Stomach (tissue), 9 donors: ENCODE measurements around the gene SCAF1. TPM values are rescaled to one million over a fixed set of nuclear protein-coding genes. Genes with fewer than 3 reads are reported as not detected.

ENCODE experiments used
- DNase-seq, 2 donors: peaks; one replicate each; pipeline versions ENCODE4 v3.0.0 to v3.0.0-alpha.2; 2013 to 2019
- H3K27ac ChIP-seq, 5 donors: fragments of 200-600 bp in 4 of 5; sonication (generic) in 4 of 5; one replicate each; pipeline ENCODE4 v1.5.1; 2013 to 2019; ENCODE audit warnings: mild to moderate bottlenecking in 1 of 5, moderate library complexity in 1 of 5
- H3K27me3 ChIP-seq, 3 donors: fragments of 200-600 bp; sonication (generic); one replicate each; pipeline ENCODE4 v1.5.1; 2017 to 2019; ENCODE audit warnings: mixed run types in 1 of 3
- H3K36me3 ChIP-seq, 4 donors: fragments of 200-600 bp; sonication (generic); 1 replicate in 3 of 4; 2 replicates in 1 of 4; pipeline ENCODE4 v1.5.1; 2016 to 2019
- H3K4me1 ChIP-seq, 4 donors: fragments of 200-600 bp; sonication (generic); one replicate each; pipeline ENCODE4 v1.5.1; 2016 to 2019
- H3K4me3 ChIP-seq, 4 donors: fragments of 200-600 bp; sonication (generic) in 3 of 4; one replicate each; pipeline ENCODE4 v1.5.1; 2016 to 2019; ENCODE audit warnings: mild to moderate bottlenecking in 1 of 4
- H3K9me3 ChIP-seq, 4 donors: fragments of 200-600 bp; sonication (generic); one replicate each; pipeline ENCODE4 v1.5.1; 2016 to 2019
- EP300 ChIP-seq: sonication (generic); formaldehyde crosslinking; IDR thresholded peaks from one replicate; pipeline ENCODE4 v1.6.1; 2017; ENCODE audit warnings: antibody characterized with exemption
- POLR2A ChIP-seq, 4 donors: fragments of 450-650 bp; IDR thresholded peaks; one replicate each; pipeline ENCODE4 v1.6.1; 2016; ENCODE audit warnings: antibody characterized with exemption in 4 of 4, control low read depth in 2 of 4, mild to moderate bottlenecking in 1 of 4, moderate library complexity in 1 of 4
- POLR2AphosphoS5 ChIP-seq, 3 donors: sonication (generic); formaldehyde crosslinking; IDR thresholded peaks; one replicate each; pipeline ENCODE4 v1.6.1; 2016; ENCODE audit warnings: antibody characterized with exemption in 3 of 3
- WGBS, 5 donors: extraction: QIAGEN DNeasy Blood & Tissue Kit in 3 of 5; methylation state at CpG; one replicate each; pipeline versions ENCODE4 v1.1.5 to v1.1.7; 2013 to 2018; 5-methylcytosine and 5-hydroxymethylcytosine counted together
- intact Hi-C: fragments of 100-400 bp; cut with DNase I; formaldehyde crosslinking; loops from one replicate; pipeline ENCODE4 v1.15.1; 2023; ENCODE audit warnings: low total_unique reads
- polyA plus RNA-seq, 3 donors: library from polyadenylated mRNA; stranded (reverse); fragments of 200-250 nt; gene quantifications; one replicate each; pipeline ENCODE4 v1.2.3, GENCODE V29; 2013
- total RNA-seq, 5 donors: library from RNA; depleted of rRNA; stranded (reverse); fragments of >200 nt; gene quantifications; one replicate each; pipeline versions ENCODE4 v1.1.0 to v1.2.3, GENCODE V29; 2014 to 2016
- TF ChIP-seq, protein P1 (sequence below), 7 experiments: fragments of 450-650 bp in 4 of 7; fragments of 200-600 bp in 3 of 7; sonication (generic) in 3 of 7; IDR thresholded peaks; one replicate each; pipeline ENCODE4 v1.5.1; 2016 to 2019; ENCODE audit warnings: antibody characterized with exemption in 7 of 7, control low read depth in 2 of 7, mild to moderate bottlenecking in 1 of 7
- donor health status: healthy with polysubstance abuse.
- donor health status: Bipolar disorder and iron deficiency.
- donor health status: healthy.

The SCAF1 gene
- total and polyA plus RNA-seq, 8 donors, result 8.3 to 41.7 (median 19.7) TPM

DNA sequence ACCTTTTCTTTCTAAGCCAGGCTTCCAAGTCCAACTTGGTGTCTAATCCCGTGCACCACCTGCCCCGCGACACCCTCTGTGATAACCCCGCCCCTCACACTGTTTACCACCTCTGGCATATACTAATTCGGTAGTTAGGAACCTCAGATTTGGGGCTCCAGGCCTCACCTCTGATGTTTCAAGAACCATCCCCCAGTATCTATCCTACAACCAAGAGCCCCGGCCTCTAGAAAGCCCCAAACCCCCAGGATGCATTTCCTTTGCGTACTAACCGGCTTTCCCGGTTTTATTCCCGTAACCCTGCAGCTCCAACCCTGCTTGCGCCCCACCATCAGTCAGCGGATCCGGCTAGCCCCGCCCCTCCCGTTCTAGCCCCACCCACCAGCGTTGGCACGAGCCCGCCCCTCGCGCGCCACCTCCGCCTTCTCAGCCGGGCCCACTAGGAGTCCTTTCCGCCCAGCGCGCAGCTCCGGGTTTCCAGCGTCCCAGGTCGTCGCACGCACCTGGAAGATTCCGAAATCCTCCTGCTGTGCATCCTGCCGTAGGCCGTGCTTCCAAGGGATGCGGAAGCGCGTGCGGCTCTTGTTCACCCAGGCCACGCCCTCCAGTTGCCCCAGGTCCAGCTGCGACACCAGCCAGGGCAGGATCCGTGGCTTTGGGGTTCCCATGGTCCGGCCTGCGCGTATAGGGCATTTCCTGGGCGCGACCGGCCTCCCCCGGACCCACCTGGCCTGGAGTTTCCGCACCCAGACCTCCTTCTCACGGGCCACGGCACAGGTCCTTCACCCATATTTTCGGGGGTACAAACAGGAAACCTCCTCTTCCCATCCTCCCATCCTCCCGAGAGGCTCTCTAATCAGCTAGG, 22.4 kb downstream of the SCAF1 start:
- H3K27me3 ChIP-seq, result no peaks in the 10 kb centered on the region
- intact Hi-C loops, result no loop called here
- peak overlapping the region; percentile 90 to 96 (median 93) for H3K27ac ChIP-seq

DNA sequence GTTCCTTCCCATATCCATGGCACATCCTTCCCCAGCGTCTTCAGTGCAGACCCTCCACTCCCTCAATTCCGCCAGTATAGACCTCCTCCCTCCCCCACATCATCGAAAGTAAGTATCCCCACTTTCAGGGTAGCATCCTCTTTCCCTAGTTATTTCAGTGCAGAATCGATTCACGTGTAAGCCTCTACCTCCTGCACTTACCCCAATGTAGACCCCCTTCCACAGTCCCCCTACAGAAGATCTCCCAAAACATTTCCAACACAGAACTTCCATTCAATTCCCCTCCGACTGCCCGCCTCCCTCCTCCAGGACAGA, 23.0 kb downstream of the SCAF1 start:
- whole genome bisulfite sequencing, 5 donors, result 0 to 1% (median 0%) methylated on average over 7 of the region's 7 CpGs
- intact Hi-C loops, result no loop called here

More for the DNA sequence above, 22.4 kb downstream of the SCAF1 start:
- H3K36me3 ChIP-seq, result peaks cover 35 to 51% (median 44%) of the 10 kb centered on the region in 4 donors
- WGBS, 5 donors, result 0 to 1% (median 1%) methylated on average over 28 to 53 of the region's 53 CpGs
- TF ChIP-seq POLR2AphosphoS5 (IDR thresholded peaks at IDR 0.05), result peak; percentile 33 to 89 (median 85)
- TF ChIP-seq, protein P1, sequence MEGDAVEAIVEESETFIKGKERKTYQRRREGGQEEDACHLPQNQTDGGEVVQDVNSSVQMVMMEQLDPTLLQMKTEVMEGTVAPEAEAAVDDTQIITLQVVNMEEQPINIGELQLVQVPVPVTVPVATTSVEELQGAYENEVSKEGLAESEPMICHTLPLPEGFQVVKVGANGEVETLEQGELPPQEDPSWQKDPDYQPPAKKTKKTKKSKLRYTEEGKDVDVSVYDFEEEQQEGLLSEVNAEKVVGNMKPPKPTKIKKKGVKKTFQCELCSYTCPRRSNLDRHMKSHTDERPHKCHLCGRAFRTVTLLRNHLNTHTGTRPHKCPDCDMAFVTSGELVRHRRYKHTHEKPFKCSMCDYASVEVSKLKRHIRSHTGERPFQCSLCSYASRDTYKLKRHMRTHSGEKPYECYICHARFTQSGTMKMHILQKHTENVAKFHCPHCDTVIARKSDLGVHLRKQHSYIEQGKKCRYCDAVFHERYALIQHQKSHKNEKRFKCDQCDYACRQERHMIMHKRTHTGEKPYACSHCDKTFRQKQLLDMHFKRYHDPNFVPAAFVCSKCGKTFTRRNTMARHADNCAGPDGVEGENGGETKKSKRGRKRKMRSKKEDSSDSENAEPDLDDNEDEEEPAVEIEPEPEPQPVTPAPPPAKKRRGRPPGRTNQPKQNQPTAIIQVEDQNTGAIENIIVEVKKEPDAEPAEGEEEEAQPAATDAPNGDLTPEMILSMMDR (IDR thresholded peaks at IDR 0.05), result peak in 3 of 7 experiments; percentile 15 to 45 (median 28)
- TF ChIP-seq POLR2A (IDR thresholded peaks at IDR 0.05), result no peak
- TF ChIP-seq EP300, result no peak
- peak; percentile 93 to 95 for DNase-seq
- H3K9me3 ChIP-seq, result no peaks in the 10 kb centered on the region
- H3K4me1 ChIP-seq, result peaks cover 22 to 36% (median 31%) of the 10 kb centered on the region in 4 donors
- peak overlapping the region; percentile 69 to 88 (median 82) for H3K4me3 ChIP-seq

DNA sequence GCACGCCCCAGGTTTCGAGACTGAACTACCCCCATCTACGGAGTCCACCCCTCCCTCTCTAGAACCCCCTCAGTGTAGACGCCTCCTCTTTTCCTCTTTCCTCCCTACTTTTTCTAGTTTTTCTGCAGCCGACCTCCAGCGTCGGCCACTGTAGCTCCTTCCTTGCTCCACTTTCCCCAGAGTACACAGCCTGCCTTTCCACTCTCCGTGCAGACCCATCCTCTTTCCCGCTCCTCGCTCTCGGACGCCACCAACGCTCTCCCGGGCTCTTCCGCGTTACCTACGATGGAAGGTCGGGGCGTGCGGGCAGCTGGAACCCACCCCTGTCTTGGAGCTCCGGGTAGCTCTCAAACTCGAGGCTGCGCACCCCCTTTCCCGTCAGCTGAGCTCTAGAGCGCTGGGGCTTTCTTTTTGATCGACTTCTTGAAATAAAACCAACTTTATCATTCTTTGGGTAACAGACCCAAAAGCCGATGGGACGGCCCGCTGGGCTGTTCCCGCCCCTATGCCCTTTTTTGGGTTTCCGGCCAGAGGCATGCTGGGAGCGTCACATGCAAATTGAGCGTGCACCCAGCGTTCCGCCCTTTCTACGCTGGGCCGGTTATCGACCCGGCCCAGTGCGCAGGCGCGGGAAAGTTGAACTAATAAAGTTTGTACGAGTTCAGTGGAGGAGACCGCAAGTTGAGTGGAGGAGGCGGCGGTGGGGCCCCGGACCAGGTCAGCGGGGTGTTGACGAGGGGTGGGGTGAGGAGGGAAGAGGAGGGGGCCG, 23.5 kb downstream of the SCAF1 start, which contains the start of the genes BCL2L12 and IRF3:
BCL2L12 (plus strand) TSS at position 583 of the 769 bp plus-strand sequence. CDS start 760 bp downstream, outside the sequence.
IRF3 (minus strand) TSS at position 507 of the 769 bp plus-strand sequence. CDS start 1,019 bp downstream, outside the sequence.
- DNase-seq, result peak; percentile 99
- Histone ChIP-seq H3K27ac (peak within 1 kb of the TSS; percentile 90 to 96 (median 93)), H3K9me3 (no peaks in the 10 kb centered on the region), H3K4me1 (peaks cover 22 to 36% (median 31%) of the 10 kb centered on the region in 4 donors), H3K36me3 (peaks cover 25 to 49% (median 38%) of the 10 kb centered on the region in 4 donors), H3K27me3 (no peaks in the 10 kb centered on the region), H3K4me3 (peak within 1 kb of the TSS; percentile 69 to 88 (median 82))
- intact Hi-C loops, result no loop called here
- no peak for TF ChIP-seq POLR2A (IDR thresholded peaks at IDR 0.05)
- TF ChIP-seq EP300, result no peak
- TF ChIP-seq, protein P1 (IDR thresholded peaks at IDR 0.05), result peak in 1 of 7 experiments; percentile 21
- TF ChIP-seq POLR2AphosphoS5 (IDR thresholded peaks at IDR 0.05), result peak; percentile 77 to 93 (median 91)
- 0 to 1% (median 0%) methylated on average over 44 to 50 of the region's 50 CpGs for WGBS, 5 donors

More for the DNA sequence above, 23.0 kb downstream of the SCAF1 start:
- H3K4me1 ChIP-seq, result peaks cover 22 to 36% (median 31%) of the 10 kb centered on the region in 4 donors
- H3K4me3 ChIP-seq, result peak overlapping the region; percentile 69 to 88 (median 82)
- DNase-seq, result no peak
- peaks cover 30 to 49% (median 38%) of the 10 kb centered on the region in 4 donors for H3K36me3 ChIP-seq
- no peaks in the 10 kb centered on the region for H3K9me3 ChIP-seq
- H3K27me3 ChIP-seq, result no peaks in the 10 kb centered on the region
- TF ChIP-seq EP300 (no peak), POLR2AphosphoS5 (IDR thresholded peaks at IDR 0.05) (no peak), POLR2A (IDR thresholded peaks at IDR 0.05) (no peak)
- TF ChIP-seq, protein P1 (IDR thresholded peaks at IDR 0.05), result no peak
- peak overlapping the region; percentile 90 to 96 (median 93) for H3K27ac ChIP-seq

DNA sequence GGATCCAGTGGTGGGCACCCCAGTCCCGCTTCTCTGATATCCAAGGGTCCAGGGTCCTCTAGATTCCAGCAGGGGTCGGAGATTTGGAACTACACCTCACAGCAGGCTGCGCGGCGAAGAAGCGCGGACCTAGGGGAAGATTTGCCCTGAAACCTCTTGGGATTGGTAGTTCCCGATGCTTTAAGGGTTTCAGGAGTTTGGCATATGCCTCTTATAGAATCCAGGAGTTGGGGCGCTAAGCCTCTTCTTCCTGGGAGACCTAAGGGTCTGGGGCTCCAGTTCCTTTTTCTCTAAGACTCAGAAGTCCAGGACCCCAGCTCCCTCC, 24.1 kb downstream of the SCAF1 start:
- 0 to 10% (median 1%) methylated on average over 8 to 9 of the region's 9 CpGs for WGBS, 5 donors

More for the DNA sequence above, 24.1 kb downstream of the SCAF1 start:
- Histone ChIP-seq H3K9me3 (no peaks in the 10 kb centered on the region), H3K36me3 (peaks cover 20 to 48% (median 37%) of the 10 kb centered on the region in 4 donors), H3K4me3 (peak overlapping the region; percentile 69 to 88 (median 82)), H3K27me3 (no peaks in the 10 kb centered on the region), H3K4me1 (peaks cover 22 to 36% (median 31%) of the 10 kb centered on the region in 4 donors), H3K27ac (peak overlapping the region; percentile 15 to 96 (median 92))
- no peak for DNase-seq
- intact Hi-C loops, result no loop called here
- TF ChIP-seq POLR2AphosphoS5 (IDR thresholded peaks at IDR 0.05), result no peak
- no peak for TF ChIP-seq EP300
- no peak for TF ChIP-seq POLR2A (IDR thresholded peaks at IDR 0.05)
- TF ChIP-seq, protein P1 (IDR thresholded peaks at IDR 0.05), result no peak
